Activated naive CD8-positive, alpha-beta T cell treated with anti-CD3 and anti-CD28 coated beads for 36 hours (primary cell): ENCODE data around the gene PCGF5. TPM values are rescaled to one million over a fixed set of nuclear protein-coding genes. Genes with fewer than 3 reads are reported as not detected.
"Not testable (repeated sequence)": the region's sequence is repeated elsewhere in the genome, so short reads cannot be mapped to it uniquely, and the experiment has no call there.

ENCODE experiments used
- DNase-seq: peaks from one replicate; pipeline ENCODE4 v3.0.0; 2021
- H3K27ac Mint-ChIP-seq: one replicate; pipeline ENCODE4 v1.8.0; 2022; ENCODE audit warnings: mild to moderate bottlenecking, moderate library complexity, mixed read lengths
- H3K27me3 Mint-ChIP-seq: one replicate; pipeline ENCODE4 v1.8.0; 2022; ENCODE audit warnings: mild to moderate bottlenecking, mixed read lengths
- H3K36me3 Mint-ChIP-seq: one replicate; pipeline ENCODE4 v1.8.0; 2021; ENCODE audit warnings: mild to moderate bottlenecking, mixed read lengths
- H3K4me1 Mint-ChIP-seq: one replicate; pipeline ENCODE4 v1.8.0; 2021; ENCODE audit warnings: mixed read lengths
- H3K4me3 Mint-ChIP-seq: one replicate; pipeline ENCODE4 v1.8.0; 2022; ENCODE audit warnings: mild to moderate bottlenecking, moderate library complexity, mixed read lengths
- H3K9me3 Mint-ChIP-seq: one replicate; pipeline ENCODE4 v1.8.0; 2022; ENCODE audit warnings: mixed read lengths
- total RNA-seq, 2 experiments: library from RNA; stranded (reverse); gene quantifications; one replicate each; pipeline ENCODE4 v1.2.3, GENCODE V29; 2021

The PCGF5 gene
- total RNA-seq, 2 experiments from 2014 or later, result 41.2 to 44.1 TPM

DNA sequence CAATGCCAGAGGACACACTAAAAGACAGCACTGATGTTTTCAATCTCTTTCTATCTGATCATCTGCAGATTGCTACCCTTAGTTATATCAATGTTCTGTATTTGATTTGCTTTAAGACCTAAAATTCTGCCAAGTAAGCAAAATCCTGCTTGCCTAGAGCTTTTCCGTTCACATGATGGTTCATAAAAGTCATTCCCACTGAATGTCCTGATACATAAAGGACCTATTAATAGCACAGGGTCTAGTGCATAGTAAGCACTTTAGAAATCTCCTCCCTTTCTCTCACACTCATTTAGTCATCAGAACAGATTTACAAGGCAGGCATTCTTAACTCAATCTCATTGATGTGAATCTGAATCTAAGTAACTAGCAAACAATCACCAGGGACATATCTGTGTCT, 68.8 kb downstream of the PCGF5 start:
- no peak for DNase-seq
- Mint-ChIP-seq H3K4me3 (no peak overlapping the region), H3K27me3 (no peaks in the 10 kb centered on the region), H3K27ac (no peak overlapping the region), H3K9me3 (no peaks in the 10 kb centered on the region), H3K36me3 (no peaks in the 10 kb centered on the region), H3K4me1 (no peaks in the 10 kb centered on the region)

DNA sequence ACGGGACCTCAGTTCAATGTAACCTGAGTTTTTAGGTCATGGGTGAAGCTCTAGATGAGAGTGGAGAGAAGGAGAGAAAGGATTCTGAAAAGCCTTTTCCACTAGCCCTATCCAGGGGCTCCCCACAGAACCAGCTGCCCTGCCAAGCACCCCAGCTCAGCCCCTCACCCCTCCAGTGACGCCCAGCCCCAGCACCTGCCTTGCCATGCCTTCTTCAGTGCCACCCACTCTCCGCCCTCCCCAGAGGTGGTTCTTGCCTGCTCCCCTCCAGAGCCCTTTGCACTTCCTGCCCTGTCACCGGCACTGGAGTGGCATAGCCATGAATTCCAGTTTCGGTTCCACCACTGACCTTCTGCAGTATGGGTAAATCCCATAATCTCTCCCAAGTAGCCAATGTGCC, 70.1 kb downstream of the PCGF5 start:
- no peak overlapping the region for H3K27ac Mint-ChIP-seq
- H3K9me3 Mint-ChIP-seq, result no peaks in the 10 kb centered on the region
- H3K27me3 Mint-ChIP-seq, result peaks cover 4% of the 10 kb centered on the region
- no peak overlapping the region for H3K4me3 Mint-ChIP-seq
- DNase-seq, result no peak
- no peaks in the 10 kb centered on the region for H3K36me3 Mint-ChIP-seq
- H3K4me1 Mint-ChIP-seq, result no peaks in the 10 kb centered on the region

DNA sequence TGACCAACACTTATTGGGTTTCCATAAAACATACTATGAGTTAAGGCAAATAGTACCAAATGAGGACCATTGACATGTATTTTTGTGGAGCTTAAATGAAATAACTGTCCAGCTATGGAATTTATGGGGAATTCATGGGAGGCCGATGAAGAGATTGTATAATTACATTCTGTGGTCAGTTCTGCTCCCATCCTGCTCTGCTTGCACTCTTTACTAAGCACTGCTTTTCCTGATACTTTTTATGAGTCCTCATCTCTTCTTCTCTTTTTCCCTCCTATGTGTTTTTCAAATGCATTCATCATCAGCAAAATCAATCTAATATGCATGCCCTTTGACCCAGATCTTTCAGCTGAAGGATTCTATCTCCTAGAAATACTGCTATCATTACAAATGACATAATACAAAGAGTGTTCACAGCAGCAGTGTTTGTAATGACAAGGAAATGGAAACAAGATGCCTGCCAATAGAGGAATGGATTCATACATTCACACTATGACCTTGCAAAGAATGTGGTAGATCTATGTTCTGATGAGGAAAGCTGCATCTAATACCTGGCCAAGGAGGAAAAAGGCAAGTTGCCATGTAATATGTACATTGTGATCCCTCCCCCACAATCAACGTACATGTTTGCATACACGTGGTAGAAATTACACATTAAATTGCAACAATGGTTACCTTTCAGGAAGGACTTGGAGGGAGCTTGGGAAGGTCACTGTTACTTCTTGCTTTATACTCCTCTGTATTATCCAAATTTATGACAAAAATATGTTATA, 73.9 kb downstream of the PCGF5 start:
- Mint-ChIP-seq H3K4me3 (no peak overlapping the region), H3K27me3 (peaks cover 12% of the 10 kb centered on the region), H3K4me1 (peaks cover 11% of the 10 kb centered on the region), H3K36me3 (no peaks in the 10 kb centered on the region), H3K27ac (no peak overlapping the region), H3K9me3 (no peaks in the 10 kb centered on the region)
- DNase-seq, result no peak

DNA sequence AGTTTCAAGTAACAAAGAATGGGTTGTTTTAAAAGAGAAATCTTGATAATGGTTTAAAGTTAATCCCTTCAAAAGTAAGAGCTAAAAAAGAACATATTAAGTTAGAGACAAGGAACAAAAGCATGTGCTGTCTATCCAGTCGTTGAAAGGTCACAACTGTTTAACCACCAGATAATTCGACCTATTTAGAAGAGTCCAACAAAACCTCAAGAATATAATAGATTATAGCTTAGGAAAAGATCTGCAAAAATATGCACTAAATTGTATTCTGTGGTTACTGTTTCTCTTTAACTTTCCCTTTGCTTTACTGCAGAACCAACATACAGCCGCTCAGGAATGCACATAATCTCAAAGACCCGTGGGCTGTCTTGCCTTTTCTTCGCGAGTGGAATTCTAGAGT, 74.9 kb downstream of the PCGF5 start:
- H3K36me3 Mint-ChIP-seq, result no peaks in the 10 kb centered on the region
- H3K27me3 Mint-ChIP-seq, result peaks cover 12% of the 10 kb centered on the region
- H3K4me3 Mint-ChIP-seq, result no peak overlapping the region

DNA sequence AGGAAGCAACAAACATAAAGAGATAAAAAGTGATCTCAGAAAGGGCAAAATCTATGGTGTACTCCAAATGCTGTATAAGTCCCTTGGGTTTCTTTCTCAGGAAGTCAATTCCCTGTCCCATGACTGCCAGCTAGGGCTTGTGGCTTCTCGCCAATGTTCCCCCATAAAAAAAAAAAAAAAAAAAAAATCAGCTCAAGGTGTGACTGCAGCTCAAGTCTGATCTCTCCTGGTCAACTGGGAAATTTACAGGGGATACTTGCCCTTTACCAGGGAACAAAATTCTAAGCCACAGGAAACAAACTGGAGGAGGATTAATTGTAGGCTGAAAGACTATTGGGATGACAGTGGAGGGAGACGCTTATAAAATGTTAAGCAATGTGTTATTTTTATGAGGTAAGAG, 76.0 kb downstream of the PCGF5 start:
- DNase-seq, result no peak
- Mint-ChIP-seq H3K4me1 (peaks cover 11% of the 10 kb centered on the region), H3K27ac (no peak overlapping the region), H3K27me3 (peaks cover 12% of the 10 kb centered on the region), H3K4me3 (no peak overlapping the region), H3K9me3 (no peaks in the 10 kb centered on the region), H3K36me3 (no peaks in the 10 kb centered on the region)

More for the DNA sequence above, 74.9 kb downstream of the PCGF5 start:
- Mint-ChIP-seq H3K4me1 (peaks cover 11% of the 10 kb centered on the region), H3K9me3 (no peaks in the 10 kb centered on the region), H3K27ac (no peak overlapping the region)
- no peak for DNase-seq

DNA sequence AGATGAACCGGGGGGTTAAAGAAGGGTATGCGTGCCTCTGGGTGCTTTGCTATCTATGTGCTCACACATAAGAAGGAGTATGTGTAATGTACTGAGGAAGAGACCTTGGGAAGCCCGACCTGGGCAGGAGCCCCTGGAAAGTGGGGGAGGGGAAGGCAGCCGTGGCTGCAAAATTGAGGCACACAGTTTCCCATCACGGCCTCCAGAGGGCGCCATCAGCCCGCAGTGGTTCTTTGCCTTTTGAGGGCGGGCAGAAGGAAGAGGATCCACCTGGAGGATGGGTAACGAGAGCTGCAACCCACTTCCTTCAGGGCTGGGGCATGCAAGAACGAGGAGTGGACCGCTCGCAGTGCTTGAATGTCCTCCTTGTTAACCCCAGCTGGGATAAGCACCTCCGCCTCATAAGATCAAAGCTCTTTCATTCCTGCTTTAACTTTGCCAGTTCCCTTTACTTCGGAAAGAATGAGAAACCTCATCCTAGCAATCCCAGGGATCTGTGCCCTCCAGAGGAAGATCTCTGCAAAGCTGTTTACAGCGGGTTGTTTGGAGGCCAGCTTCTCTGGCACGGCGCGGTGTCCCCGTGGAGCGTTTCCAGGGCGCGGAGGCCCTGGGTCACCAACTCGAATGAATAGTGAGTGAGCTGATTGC, 77.9 kb downstream of the PCGF5 start:
- peak overlapping the region; percentile 61 for H3K4me3 Mint-ChIP-seq
- peaks cover 12% of the 10 kb centered on the region for H3K27me3 Mint-ChIP-seq
- no peaks in the 10 kb centered on the region for H3K9me3 Mint-ChIP-seq
- DNase-seq, result peak; percentile 77
- H3K4me1 Mint-ChIP-seq, result peaks cover 11% of the 10 kb centered on the region
- no peaks in the 10 kb centered on the region for H3K36me3 Mint-ChIP-seq
- no peak overlapping the region for H3K27ac Mint-ChIP-seq

DNA sequence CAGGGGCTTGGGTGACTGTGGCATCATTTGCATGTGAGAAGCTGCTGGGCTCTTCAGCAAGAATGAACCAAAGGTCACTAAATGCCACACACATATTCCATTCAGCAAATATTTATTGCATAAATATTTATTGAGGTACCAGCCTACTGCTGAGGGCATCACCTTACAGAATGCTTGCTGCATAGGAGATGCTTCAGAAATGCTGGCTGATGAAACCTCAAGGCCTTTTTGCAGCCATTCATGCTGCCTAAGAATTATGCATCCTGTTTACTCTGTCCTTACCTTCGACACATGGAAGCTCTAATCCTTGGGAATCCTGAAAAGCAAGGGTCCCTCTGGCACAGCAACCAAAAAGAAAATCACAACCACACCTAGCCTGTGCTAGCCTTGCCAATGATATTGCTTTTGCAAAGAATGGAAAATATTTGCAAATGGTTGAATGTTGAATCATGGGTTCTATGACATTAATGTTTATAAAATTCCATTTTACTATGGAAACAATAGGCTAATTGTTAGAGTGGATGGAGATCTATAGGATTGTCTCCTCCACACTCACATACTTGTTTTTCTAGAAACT, 79.6 kb downstream of the PCGF5 start:
- no peaks in the 10 kb centered on the region for H3K9me3 Mint-ChIP-seq
- no peak for DNase-seq
- H3K36me3 Mint-ChIP-seq, result no peaks in the 10 kb centered on the region
- peaks cover 12% of the 10 kb centered on the region for H3K27me3 Mint-ChIP-seq
- H3K27ac Mint-ChIP-seq, result no peak overlapping the region
- peaks cover 11% of the 10 kb centered on the region for H3K4me1 Mint-ChIP-seq
- H3K4me3 Mint-ChIP-seq, result no peak overlapping the region

DNA sequence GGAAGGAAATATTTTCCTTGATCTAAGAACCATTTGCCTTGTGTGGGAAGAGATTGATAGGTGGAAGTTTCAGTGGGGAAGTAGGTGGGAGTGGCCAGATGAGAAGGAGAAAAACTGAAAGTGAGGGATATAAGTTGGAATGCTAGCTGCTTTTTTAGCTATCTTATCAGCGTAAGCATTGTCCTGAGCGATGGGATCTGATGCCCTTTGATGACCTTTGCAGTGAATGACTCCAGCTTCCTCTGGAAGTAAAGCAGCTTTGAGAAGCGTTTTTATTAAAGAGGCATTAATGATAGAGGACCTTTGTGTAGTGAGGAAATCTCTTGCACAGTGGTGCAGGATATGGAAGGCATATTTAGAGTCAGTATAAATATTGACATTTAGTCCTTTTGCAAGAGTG, 82.5 kb downstream of the PCGF5 start:
- DNase-seq, H3K27me3 Mint-ChIP-seq, H3K4me1 Mint-ChIP-seq, H3K27ac Mint-ChIP-seq, H3K9me3 Mint-ChIP-seq, H3K4me3 Mint-ChIP-seq, H3K36me3 Mint-ChIP-seq: not testable (repeated sequence)

DNA sequence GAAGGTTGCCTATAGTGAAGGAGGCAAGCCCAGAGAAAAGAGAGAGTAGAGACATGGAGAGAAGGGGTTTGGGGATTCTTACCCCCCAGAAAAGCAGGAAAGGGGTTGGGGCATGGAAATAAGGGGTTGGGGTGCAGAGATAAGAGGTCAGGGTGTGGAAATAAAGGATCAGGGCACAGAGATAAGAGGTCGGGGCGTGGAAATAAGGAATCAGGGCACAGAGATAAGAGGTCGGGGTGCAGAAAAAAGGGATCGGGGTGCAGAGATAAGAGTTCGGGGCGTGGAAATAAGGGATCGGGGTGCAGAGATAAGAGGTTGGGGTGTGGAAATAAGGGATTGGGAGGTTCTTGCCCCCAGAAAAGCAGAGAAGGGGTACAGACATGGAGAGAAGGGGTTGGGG, 85.5 kb downstream of the PCGF5 start:
- not testable (repeated sequence) for H3K27me3 Mint-ChIP-seq, H3K27ac Mint-ChIP-seq, H3K36me3 Mint-ChIP-seq, H3K4me3 Mint-ChIP-seq, DNase-seq, H3K4me1 Mint-ChIP-seq, H3K9me3 Mint-ChIP-seq

DNA sequence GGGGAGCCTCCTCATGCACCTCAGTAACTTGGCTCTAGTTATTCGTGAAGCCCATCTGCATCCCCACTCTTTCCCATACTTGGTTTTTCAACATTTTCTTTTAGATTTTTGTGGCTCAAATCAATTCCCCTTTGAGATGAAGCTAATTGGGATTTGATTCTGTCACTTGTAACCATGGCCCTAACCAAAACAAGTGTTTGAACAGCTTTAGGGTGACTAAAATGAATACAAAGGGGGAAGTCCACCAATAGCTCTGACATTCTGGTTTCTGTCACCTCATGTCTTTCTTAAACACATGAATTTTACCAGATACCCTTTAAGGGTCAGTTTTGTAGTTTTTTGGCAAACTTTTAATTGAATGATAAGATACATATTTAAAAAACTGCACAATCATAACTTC, 87.0 kb downstream of the PCGF5 start:
- no peak for DNase-seq
- no peaks in the 10 kb centered on the region for H3K9me3 Mint-ChIP-seq
- H3K27ac Mint-ChIP-seq, result no peak overlapping the region
- no peak overlapping the region for H3K4me3 Mint-ChIP-seq
- H3K4me1 Mint-ChIP-seq, result no peaks in the 10 kb centered on the region
- no peaks in the 10 kb centered on the region for H3K36me3 Mint-ChIP-seq
- H3K27me3 Mint-ChIP-seq, result peaks cover 3% of the 10 kb centered on the region

DNA sequence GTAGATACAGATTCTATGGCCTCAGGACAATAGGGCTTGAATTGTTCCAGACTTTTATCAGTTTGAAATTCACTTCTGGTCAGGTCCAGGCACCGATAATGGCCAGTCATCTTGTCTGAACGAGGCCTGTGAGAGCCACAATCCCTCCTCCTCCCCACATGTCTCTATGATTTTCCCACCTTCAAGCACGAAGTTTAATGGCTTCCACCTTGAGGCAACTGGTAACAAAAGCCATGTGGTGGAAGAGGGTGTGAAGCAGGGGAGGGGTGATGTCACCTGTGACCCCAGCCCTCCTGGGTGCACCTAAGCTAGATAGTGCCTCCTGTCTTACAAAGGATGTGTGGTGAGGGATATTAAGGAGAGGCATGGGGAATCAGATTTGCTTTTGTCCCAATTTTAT, 89.2 kb downstream of the PCGF5 start:
- Mint-ChIP-seq H3K4me3 (no peak overlapping the region), H3K9me3 (no peaks in the 10 kb centered on the region), H3K27me3 (peaks cover 3% of the 10 kb centered on the region), H3K4me1 (peaks cover 4% of the 10 kb centered on the region), H3K36me3 (no peaks in the 10 kb centered on the region), H3K27ac (no peak overlapping the region)
- no peak for DNase-seq

DNA sequence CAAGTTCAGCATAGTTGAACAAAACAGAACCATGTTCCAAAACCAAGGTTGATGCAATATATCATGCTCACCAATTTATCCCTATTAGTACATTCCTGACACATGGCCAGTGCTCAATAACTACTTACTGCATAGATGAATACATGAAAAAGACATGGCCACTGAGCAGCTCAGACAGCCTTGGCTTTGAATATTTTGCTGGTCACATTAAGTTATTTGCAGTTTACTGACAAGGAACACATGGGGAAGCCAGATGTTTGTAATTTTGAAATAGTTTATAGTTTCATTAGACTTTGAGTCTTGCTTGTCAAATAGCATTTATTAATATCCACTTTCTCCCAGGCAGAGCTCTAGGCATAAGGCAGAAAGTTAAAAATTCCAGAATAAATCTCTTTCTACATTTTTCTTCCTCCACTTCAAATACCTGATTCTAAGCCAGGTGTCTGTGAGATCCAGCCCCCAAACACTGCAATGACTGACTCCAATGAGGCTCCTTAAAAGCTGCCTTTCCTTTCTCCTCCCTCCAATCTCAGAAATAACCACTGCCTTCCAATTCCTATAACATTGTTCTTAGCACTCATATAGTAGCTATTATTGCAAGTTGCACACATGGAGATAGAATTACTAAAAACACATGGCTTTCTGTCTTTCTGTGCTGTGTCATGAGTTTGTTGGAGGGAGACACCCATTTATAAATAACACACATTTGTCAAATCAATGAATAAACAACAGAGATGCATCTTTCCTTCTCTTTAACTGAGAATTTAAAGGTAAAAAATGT, 91.3 kb downstream of the PCGF5 start:
- no peaks in the 10 kb centered on the region for H3K9me3 Mint-ChIP-seq
- H3K36me3 Mint-ChIP-seq, result no peaks in the 10 kb centered on the region
- H3K27me3 Mint-ChIP-seq, result peaks cover 3% of the 10 kb centered on the region
- DNase-seq, result no peak
- no peak overlapping the region for H3K27ac Mint-ChIP-seq
- no peak overlapping the region for H3K4me3 Mint-ChIP-seq
- peaks cover 4% of the 10 kb centered on the region for H3K4me1 Mint-ChIP-seq

DNA sequence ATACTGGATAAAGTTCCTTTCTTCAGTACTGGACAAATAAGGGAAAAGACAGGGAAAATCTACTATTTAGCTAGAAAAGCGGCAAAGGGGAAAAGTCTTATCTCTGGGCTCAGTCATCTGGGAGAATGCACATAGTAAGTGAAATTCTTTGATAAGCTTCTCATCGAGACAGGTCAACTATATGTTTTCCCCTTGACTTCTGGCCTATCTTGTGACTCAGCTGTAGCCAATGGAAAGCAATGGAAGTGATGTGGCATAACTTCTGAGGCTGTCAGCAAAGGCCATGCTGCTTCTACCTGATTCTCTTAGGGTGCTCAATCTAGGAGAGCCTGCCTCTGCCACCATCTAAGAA, 91.9 kb downstream of the PCGF5 start:
- H3K27me3 Mint-ChIP-seq, result peaks cover 3% of the 10 kb centered on the region
- H3K36me3 Mint-ChIP-seq, result no peaks in the 10 kb centered on the region
- no peak overlapping the region for H3K27ac Mint-ChIP-seq
- no peak for DNase-seq
- peaks cover 4% of the 10 kb centered on the region for H3K4me1 Mint-ChIP-seq
- H3K4me3 Mint-ChIP-seq, result no peak overlapping the region
- H3K9me3 Mint-ChIP-seq, result no peaks in the 10 kb centered on the region

DNA sequence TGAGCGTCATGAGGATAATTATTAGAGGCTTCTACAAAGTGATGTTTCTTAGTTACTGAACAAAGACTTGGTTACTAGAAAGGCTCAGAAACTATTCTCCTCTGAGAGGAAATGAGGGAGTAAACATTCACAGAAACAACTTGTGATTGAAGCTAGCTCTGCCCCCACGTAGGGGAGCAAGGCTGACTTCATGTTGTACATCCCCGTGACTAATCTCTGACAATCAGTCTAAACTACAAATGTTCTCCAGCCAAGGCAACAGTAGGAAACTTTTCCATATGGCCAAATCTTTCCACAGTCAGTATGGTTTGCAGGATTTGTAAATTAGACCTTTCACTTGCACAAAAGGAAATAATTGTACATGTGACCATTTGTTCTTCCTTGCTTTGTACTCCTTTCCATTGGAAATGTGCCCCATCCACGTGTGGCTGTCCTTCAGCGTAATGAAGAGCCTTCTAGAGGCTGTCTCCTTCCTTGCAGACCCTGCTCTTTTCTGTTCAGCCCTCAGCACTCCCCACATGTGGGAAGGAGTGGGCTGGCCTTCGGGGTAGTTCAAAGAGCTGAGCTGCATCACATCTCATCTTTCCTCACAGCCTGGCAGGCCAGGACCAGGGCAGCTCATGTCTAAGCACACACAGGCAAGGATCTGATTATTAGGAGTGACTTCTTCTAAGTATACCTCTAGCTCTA, 93.5 kb downstream of the PCGF5 start:
- no peak for DNase-seq
- Mint-ChIP-seq H3K4me1 (peaks cover 4% of the 10 kb centered on the region), H3K27ac (no peak overlapping the region), H3K36me3 (no peaks in the 10 kb centered on the region), H3K4me3 (no peak overlapping the region), H3K9me3 (no peaks in the 10 kb centered on the region), H3K27me3 (peaks cover 3% of the 10 kb centered on the region)

DNA sequence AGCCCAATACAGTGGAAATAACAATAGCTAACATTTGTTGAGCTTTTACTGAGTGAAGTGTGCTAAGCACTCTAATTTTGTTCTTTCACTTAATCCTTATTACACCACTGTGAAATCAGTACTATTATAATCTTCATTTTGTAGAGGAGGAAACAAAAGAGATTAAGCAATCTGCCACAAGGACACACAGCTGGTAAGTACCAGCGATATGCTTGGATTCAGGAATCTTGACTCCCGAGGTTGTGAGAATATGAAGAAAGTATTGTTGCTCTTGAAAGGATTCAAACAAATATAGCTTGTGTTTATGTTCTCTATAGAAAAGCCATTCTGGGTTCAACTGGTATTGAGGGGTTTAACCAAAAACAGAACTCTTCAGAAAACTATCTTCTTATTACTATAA, 96.0 kb downstream of the PCGF5 start:
- H3K4me3 Mint-ChIP-seq, result no peak overlapping the region
- no peaks in the 10 kb centered on the region for H3K27me3 Mint-ChIP-seq
- no peak for DNase-seq
- no peaks in the 10 kb centered on the region for H3K9me3 Mint-ChIP-seq
- H3K36me3 Mint-ChIP-seq, result no peaks in the 10 kb centered on the region
- no peak overlapping the region for H3K27ac Mint-ChIP-seq
- H3K4me1 Mint-ChIP-seq, result peaks cover 4% of the 10 kb centered on the region
